GM12864 (cell line): Measurements from ENCODE around the gene SLC39A3.

ENCODE experiments used
- DNase-seq: peaks from one replicate; pipeline ENCODE4 v3.0.0-alpha.2; 2011; ENCODE audit warnings: low read depth
- H3K4me3 ChIP-seq: 2 replicates; pipeline ENCODE4 v1.5.1; 2011; ENCODE audit warnings: mild to moderate bottlenecking, low read depth, low read length, control low read depth
- CTCF ChIP-seq: IDR thresholded peaks from 2 replicates; pipeline ENCODE4 v1.5.1; 2011; ENCODE audit warnings: low read depth, mild to moderate bottlenecking, moderate library complexity, low read length, control low read depth, inconsistent platforms; ENCODE audit errors: missing control alignments

SLC39A3 gene

GRCh38 chr19:2755811-2756210 lies 16.0 kb upstream of the SLC39A3 start:
- no peak for TF ChIP-seq CTCF
- no peak for DNase-seq
- H3K4me3 ChIP-seq, result no peak overlapping the region

- DNase-seq, result no peak
- TF ChIP-seq CTCF, result no peak
- H3K4me3 ChIP-seq, result no peak overlapping the region
These were observed 15.6 kb upstream of the SLC39A3 start for GRCh38 chr19:2755448-2755705.

- no peak for TF ChIP-seq CTCF
- H3K4me3 ChIP-seq, result no peak overlapping the region
- DNase-seq, result no peak
These were observed 15.0 kb upstream of the SLC39A3 start for GRCh38 chr19:2754659-2755447.

GRCh38 chr19:2751438-2751830 lies 11.6 kb upstream of the SLC39A3 start:
- TF ChIP-seq CTCF, result no peak
- no peak for DNase-seq
- no peak overlapping the region for H3K4me3 ChIP-seq

DNA sequence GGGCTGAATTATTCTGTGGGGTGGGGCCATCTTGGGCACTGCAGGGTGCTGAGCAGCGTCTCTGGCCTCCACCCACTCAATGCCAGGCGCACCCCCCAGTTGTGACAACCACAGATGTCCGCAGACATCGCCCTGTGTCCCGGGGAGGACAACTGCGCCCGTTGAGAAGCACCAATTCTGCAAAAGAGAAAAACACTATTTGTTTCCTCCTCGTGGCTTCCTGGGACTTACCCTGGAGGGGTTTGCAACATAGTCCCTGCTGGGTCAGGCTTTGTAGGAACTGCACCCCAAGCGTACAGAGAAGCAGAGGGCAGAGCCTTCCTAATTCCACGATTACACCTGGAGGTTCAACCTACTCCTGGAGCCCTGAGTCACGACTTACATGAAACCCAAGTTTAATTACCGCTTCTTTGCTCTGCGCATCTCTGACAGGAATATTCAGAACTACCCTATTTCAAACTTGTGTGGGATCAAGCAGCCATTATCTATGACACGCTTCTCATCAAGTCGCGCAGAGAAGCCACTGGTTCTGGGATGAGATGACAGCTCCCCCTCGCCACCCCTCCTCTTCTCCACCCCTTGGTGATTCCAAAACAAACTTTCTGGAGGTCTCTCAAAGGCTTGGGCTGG lies 11.1 kb upstream of the SLC39A3 start:
- TF ChIP-seq CTCF, result no peak
- no peak for DNase-seq
- H3K4me3 ChIP-seq, result no peak overlapping the region

- no peak for TF ChIP-seq CTCF
- H3K4me3 ChIP-seq, result peak overlapping the region; percentile 7; the same call in 1 of the 2 replicates
- peak; percentile 55 for DNase-seq
These were observed 7.5 kb upstream of the SLC39A3 start for GRCh38 chr19:2747349-2747748.

- TF ChIP-seq CTCF, result no peak
These were observed 4.3 kb upstream of the SLC39A3 start for GRCh38 chr19:2744113-2744512.

More at GRCh38 chr19:2744113-2744512, 4.3 kb upstream of the SLC39A3 start:
- no peak overlapping the region for H3K4me3 ChIP-seq
- no peak for DNase-seq
